Measurements from ENCODE around the gene RYR3.

- TF ChIP-seq CTCF (IDR thresholded peaks at IDR 0.05) (no peak), POLR2A (IDR thresholded peaks at IDR 0.05; ENCODE audit: low read depth) (no peak), POLR2AphosphoS5 (IDR thresholded peaks at IDR 0.05) (no peak)
Observed at GRCh38 chr15:33424025-33424424, 113.3 kb downstream of the RYR3 start.

Data from esophagus muscularis mucosa (tissue), 3 donors.